Caco-2 (cell line): Measurements from ENCODE around the gene TSPAN18. TPM values are rescaled to one million over a fixed set of nuclear protein-coding genes. Genes with fewer than 3 reads are reported as not detected.

Source experiments
- BruUV-seq: library from RNA; stranded (reverse); fragments of 400-500 nt; replicated peaks from 2 replicates; lab custom pipeline; 2021; lab: Mats Ljungman, UMichigan
- CTCF ChIA-PET: fragments of 300-600 bp; sonication (Branson Sonifier 250); formaldehyde crosslinking; loops from one replicate; lab custom pipeline; 2022; ENCODE audit warnings: antibody characterized with exemption; lab: Charles Lee
- POLR2A ChIA-PET: fragments of 300-600 bp; sonication (Branson Sonifier 250); formaldehyde crosslinking; loops from one replicate; lab custom pipeline; 2022; ENCODE audit warnings: antibody characterized with exemption; lab: Charles Lee
- DNase-seq, 2 experiments: peaks; one replicate each; pipeline versions ENCODE4 v3.0.0 to v3.0.0-alpha.2; 2020 to 2022
- H3K27me3 ChIP-seq: replicated peaks from 2 replicates; pipeline ENCODE4 v1.6.0; 2011; ENCODE audit warnings: low read length; ENCODE audit not compliant: control insufficient read depth, insufficient read depth
- H3K36me3 ChIP-seq: 2 replicates; pipeline ENCODE4 v1.5.1; 2011; ENCODE audit warnings: low read length; ENCODE audit not compliant: control insufficient read depth, insufficient read depth
- H3K4me1 ChIP-seq: fragments of 250-450 bp; sonication (Bioruptor Pico); 2 replicates; pipeline ENCODE4 v1.5.1; 2020; ENCODE audit warnings: mild to moderate bottlenecking
- H3K4me3 ChIP-seq: 2 replicates; pipeline ENCODE4 v1.5.1; 2011; ENCODE audit warnings: low read depth, mild to moderate bottlenecking, control low read depth, low read length
- H3K9me3 ChIP-seq: fragments of 250-450 bp; sonication (Bioruptor Pico); 2 replicates; pipeline ENCODE4 v1.5.1; 2020; ENCODE audit warnings: mild to moderate bottlenecking, moderate library complexity
- H3K27ac Mint-ChIP-seq: one replicate; pipeline ENCODE4 v1.8.0; 2022; ENCODE audit warnings: mixed read lengths; ENCODE audit not compliant: unreplicated experiment
- H3K27me3 Mint-ChIP-seq: one replicate; pipeline ENCODE4 v1.8.0; 2022; ENCODE audit warnings: mixed read lengths; ENCODE audit not compliant: insufficient read depth, unreplicated experiment
- H3K36me3 Mint-ChIP-seq: one replicate; pipeline ENCODE4 v1.8.0; 2022; ENCODE audit warnings: mild to moderate bottlenecking, mixed read lengths; ENCODE audit not compliant: insufficient read depth, unreplicated experiment
- H3K4me1 Mint-ChIP-seq: one replicate; pipeline ENCODE4 v1.8.0; 2022; ENCODE audit warnings: low read depth, mixed read lengths; ENCODE audit not compliant: unreplicated experiment
- H3K4me3 Mint-ChIP-seq: one replicate; pipeline ENCODE4 v1.8.0; 2022; ENCODE audit warnings: mild to moderate bottlenecking, moderate library complexity, mixed read lengths; ENCODE audit not compliant: unreplicated experiment
- H3K9me3 Mint-ChIP-seq: one replicate; pipeline ENCODE4 v1.8.0; 2022; ENCODE audit warnings: mixed read lengths; ENCODE audit not compliant: unreplicated experiment
- intact Hi-C: fragments of 100-400 bp; cut with micrococcal nuclease; formaldehyde crosslinking; loops from one replicate; pipeline ENCODE4 v1.10.0; 2022; ENCODE audit not compliant: unreplicated experiment
- total RNA-seq: library from RNA; stranded (reverse); gene quantifications from 2 replicates; pipeline ENCODE4 v1.2.3, GENCODE V29; 2022
- TF ChIP-seq, protein P1 (sequence below), 2 experiments: fragments of 200-600 bp in 1 of 2; IDR thresholded peaks; 1 replicate in 1 of 2; 2 replicates in 1 of 2; pipeline versions ENCODE4 v1.5.1 to v1.8.0; 2011 to 2022; ENCODE audit warnings: antibody characterized with exemption in 1 of 2, control low read depth in 1 of 2, inconsistent platforms in 1 of 2, low read depth in 1 of 2, low read length in 1 of 2, mild to moderate bottlenecking in 1 of 2, moderate library complexity in 1 of 2; ENCODE audit not compliant: insufficient read depth in 1 of 2, severe bottlenecking in 1 of 2, unreplicated experiment in 1 of 2

Gene TSPAN18
- total RNA-seq, 1 experiment from 2014 or later = 7.4 TPM

- H3K27me3 Mint-ChIP-seq = no peaks in the 10 kb centered on the region
- no peaks in the 10 kb centered on the region for H3K9me3 Mint-ChIP-seq
- no peak overlapping the region for H3K27ac Mint-ChIP-seq
- Histone ChIP-seq H3K9me3 (no peaks in the 10 kb centered on the region), H3K27me3 (no peaks in the 10 kb centered on the region; the same call in none of the 2 replicates), H3K4me3 (no peak overlapping the region), H3K4me1 (peaks cover 9% of the 10 kb centered on the region), H3K36me3 (no peaks in the 10 kb centered on the region)
- DNase-seq = no peak
- TF ChIP-seq, protein P1, sequence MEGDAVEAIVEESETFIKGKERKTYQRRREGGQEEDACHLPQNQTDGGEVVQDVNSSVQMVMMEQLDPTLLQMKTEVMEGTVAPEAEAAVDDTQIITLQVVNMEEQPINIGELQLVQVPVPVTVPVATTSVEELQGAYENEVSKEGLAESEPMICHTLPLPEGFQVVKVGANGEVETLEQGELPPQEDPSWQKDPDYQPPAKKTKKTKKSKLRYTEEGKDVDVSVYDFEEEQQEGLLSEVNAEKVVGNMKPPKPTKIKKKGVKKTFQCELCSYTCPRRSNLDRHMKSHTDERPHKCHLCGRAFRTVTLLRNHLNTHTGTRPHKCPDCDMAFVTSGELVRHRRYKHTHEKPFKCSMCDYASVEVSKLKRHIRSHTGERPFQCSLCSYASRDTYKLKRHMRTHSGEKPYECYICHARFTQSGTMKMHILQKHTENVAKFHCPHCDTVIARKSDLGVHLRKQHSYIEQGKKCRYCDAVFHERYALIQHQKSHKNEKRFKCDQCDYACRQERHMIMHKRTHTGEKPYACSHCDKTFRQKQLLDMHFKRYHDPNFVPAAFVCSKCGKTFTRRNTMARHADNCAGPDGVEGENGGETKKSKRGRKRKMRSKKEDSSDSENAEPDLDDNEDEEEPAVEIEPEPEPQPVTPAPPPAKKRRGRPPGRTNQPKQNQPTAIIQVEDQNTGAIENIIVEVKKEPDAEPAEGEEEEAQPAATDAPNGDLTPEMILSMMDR (IDR thresholded peaks at IDR 0.05; ENCODE audit: insufficient read depth in 1 of 2, low read depth in 1 of 2, low read length in 1 of 2, severe bottlenecking in 1 of 2, unreplicated experiment in 1 of 2) = no peak
- H3K36me3 Mint-ChIP-seq = no peaks in the 10 kb centered on the region
- no peaks in the 10 kb centered on the region for H3K4me1 Mint-ChIP-seq
- POLR2A ChIA-PET = no interaction called here
- CTCF ChIA-PET = no interaction called here
- no peak overlapping the region for H3K4me3 Mint-ChIP-seq
- no TSS peak for BruUV-seq
- intact Hi-C loops = no loop called here
Measured at GRCh38 chr11:44903035-44903434, 176.3 kb downstream of the TSPAN18 start.

- no TSS peak for BruUV-seq
- H3K4me1 ChIP-seq = peaks cover 9% of the 10 kb centered on the region
- no peaks in the 10 kb centered on the region for H3K9me3 Mint-ChIP-seq
- H3K4me3 Mint-ChIP-seq = no peak overlapping the region
- no peaks in the 10 kb centered on the region; the same call in none of the 2 replicates for H3K27me3 ChIP-seq
- H3K27me3 Mint-ChIP-seq = no peaks in the 10 kb centered on the region
- no peak for DNase-seq
- H3K36me3 ChIP-seq = no peaks in the 10 kb centered on the region
- POLR2A ChIA-PET = no interaction called here
- no peak overlapping the region for H3K27ac Mint-ChIP-seq
- TF ChIP-seq, protein P1 (IDR thresholded peaks at IDR 0.05; ENCODE audit: insufficient read depth in 1 of 2, low read depth in 1 of 2, low read length in 1 of 2, severe bottlenecking in 1 of 2, unreplicated experiment in 1 of 2) = no peak
- H3K4me1 Mint-ChIP-seq = no peaks in the 10 kb centered on the region
- H3K4me3 ChIP-seq = no peak overlapping the region
- no peaks in the 10 kb centered on the region for H3K9me3 ChIP-seq
- no peaks in the 10 kb centered on the region for H3K36me3 Mint-ChIP-seq
- CTCF ChIA-PET = no interaction called here
- intact Hi-C loops = no loop called here
Measured at GRCh38 chr11:44903518-44903917, 176.8 kb downstream of the TSPAN18 start.

GRCh38 chr11:44904261-44905020, 177.7 kb downstream of the TSPAN18 start:
- POLR2A ChIA-PET = no interaction called here
- no peak for DNase-seq
- Mint-ChIP-seq H3K4me3 (no peak overlapping the region), H3K9me3 (no peaks in the 10 kb centered on the region), H3K27me3 (no peaks in the 10 kb centered on the region), H3K4me1 (no peaks in the 10 kb centered on the region), H3K36me3 (no peaks in the 10 kb centered on the region), H3K27ac (no peak overlapping the region)
- Histone ChIP-seq H3K4me3 (no peak overlapping the region), H3K27me3 (no peaks in the 10 kb centered on the region; the same call in none of the 2 replicates), H3K9me3 (no peaks in the 10 kb centered on the region), H3K36me3 (no peaks in the 10 kb centered on the region), H3K4me1 (peaks cover 9% of the 10 kb centered on the region)
- intact Hi-C loops = no loop called here
- BruUV-seq = no TSS peak
- CTCF ChIA-PET = interaction anchor here (0.7 kb wide), 1 partner anchor 396 kb away, joined by 3 read pairs; no protein-coding TSS in a partner anchor
- TF ChIP-seq, protein P1 (IDR thresholded peaks at IDR 0.05; ENCODE audit: insufficient read depth in 1 of 2, low read depth in 1 of 2, low read length in 1 of 2, severe bottlenecking in 1 of 2, unreplicated experiment in 1 of 2) = no peak
